CD14-positive monocyte (primary cell): ENCODE measurements around the gene ZNF491. TPM values are rescaled to one million over a fixed set of nuclear protein-coding genes. Genes with fewer than 3 reads are reported as not detected.

Experiments
- DNase-seq, 3 donors: peaks; one replicate each; pipeline ENCODE4 v3.0.0-alpha.2; 2011 to 2022
- H2AFZ ChIP-seq: 2 replicates; pipeline ENCODE4 v1.6.0; 2012; ENCODE audit warnings: mild to moderate bottlenecking, low read depth, low read length, inconsistent platforms; ENCODE audit not compliant: insufficient read depth, poor library complexity, severe bottlenecking
- H3K27ac ChIP-seq, 2 donors: 1 replicate in 1 of 2; 2 replicates in 1 of 2; pipeline ENCODE4 v1.5.1; 2012 to 2013; ENCODE audit warnings: low read length in 2 of 2, control low read depth in 1 of 2, inconsistent platforms in 1 of 2, low read depth in 1 of 2, mild to moderate bottlenecking in 1 of 2
- H3K27me3 ChIP-seq, 2 donors: one replicate each; pipeline versions ENCODE4 v1.6.0 to v1.6.1; 2011 to 2013; ENCODE audit warnings: low read length in 2 of 2; ENCODE audit not compliant: control insufficient read depth in 2 of 2, insufficient read depth in 2 of 2
- H3K36me3 ChIP-seq, 2 donors: replicated peaks in 1 of 2; 1 replicate in 1 of 2; 2 replicates in 1 of 2; pipeline versions ENCODE4 v1.5.1 to v1.6.1; 2012 to 2013; ENCODE audit warnings: low read length in 2 of 2, control low read depth in 1 of 2, inconsistent platforms in 1 of 2, mild to moderate bottlenecking in 1 of 2; ENCODE audit not compliant: insufficient read depth in 2 of 2, control insufficient read depth in 1 of 2
- H3K4me1 ChIP-seq, 2 donors: 1 replicate in 1 of 2; 2 replicates in 1 of 2; pipeline versions ENCODE4 v1.5.1 to v1.6.1; 2012 to 2013; ENCODE audit warnings: low read length in 2 of 2, control low read depth in 1 of 2, inconsistent platforms in 1 of 2, mild to moderate bottlenecking in 1 of 2, moderate library complexity in 1 of 2; ENCODE audit not compliant: insufficient read depth in 2 of 2, control insufficient read depth in 1 of 2
- H3K4me2 ChIP-seq: replicated peaks from 2 replicates; pipeline ENCODE3; 2012; ENCODE audit warnings: low read length, moderate library complexity, mild to moderate bottlenecking; ENCODE audit not compliant: poor library complexity, severe bottlenecking; ENCODE audit errors: extremely low read depth
- H3K4me3 ChIP-seq, 3 experiments: fragments of 200-600 bp in 1 of 3; sonication (generic) in 1 of 3; replicated peaks in 1 of 3; 1 replicate in 2 of 3; 2 replicates in 1 of 3; pipeline ENCODE4 v1.5.1; 2011 to 2013; ENCODE audit warnings: low read length in 3 of 3, mild to moderate bottlenecking in 3 of 3, control low read depth in 2 of 3, low read depth in 2 of 3, inconsistent platforms in 1 of 3, moderate library complexity in 1 of 3
- H3K79me2 ChIP-seq: 2 replicates; pipeline ENCODE4 v1.6.0; 2012; ENCODE audit warnings: mild to moderate bottlenecking, control low read depth, inconsistent platforms, low read length, moderate library complexity; ENCODE audit not compliant: insufficient read depth
- H3K9ac ChIP-seq: 2 replicates; pipeline ENCODE4 v1.6.0; 2017; ENCODE audit warnings: low read length, mild to moderate bottlenecking; ENCODE audit not compliant: insufficient read depth, poor library complexity, severe bottlenecking
- H3K9me3 ChIP-seq, 2 donors: replicated peaks in 1 of 2; 1 replicate in 1 of 2; 2 replicates in 1 of 2; pipeline versions ENCODE4 v1.5.1 to v1.6.1; 2012 to 2013; ENCODE audit warnings: low read length in 2 of 2, control low read depth in 1 of 2; ENCODE audit not compliant: control insufficient read depth in 1 of 2, insufficient read depth in 1 of 2
- H4K20me1 ChIP-seq: 2 replicates; pipeline ENCODE4 v1.6.0; 2012; ENCODE audit warnings: mild to moderate bottlenecking, low read length, control low read depth, moderate library complexity; ENCODE audit not compliant: insufficient read depth
- H3K27ac Mint-ChIP-seq, 7 donors: one replicate each; pipeline ENCODE4 v1.8.0; 2020; ENCODE audit warnings: mild to moderate bottlenecking in 7 of 7, mixed read lengths in 7 of 7, moderate library complexity in 6 of 7, inconsistent platforms in 2 of 7
- H3K27me3 Mint-ChIP-seq, 3 donors: one replicate each; pipeline ENCODE4 v1.8.0; 2021 to 2022; ENCODE audit warnings: low read depth in 3 of 3, mild to moderate bottlenecking in 3 of 3, mixed read lengths in 3 of 3, moderate library complexity in 3 of 3, inconsistent platforms in 1 of 3
- H3K36me3 Mint-ChIP-seq, 2 donors: one replicate each; pipeline ENCODE4 v1.8.0; 2020; ENCODE audit warnings: mixed read lengths in 2 of 2, inconsistent platforms in 1 of 2, mild to moderate bottlenecking in 1 of 2
- H3K4me1 Mint-ChIP-seq: one replicate; pipeline ENCODE4 v1.8.0; 2020; ENCODE audit warnings: mild to moderate bottlenecking, mixed read lengths
- H3K4me3 Mint-ChIP-seq, 2 donors: one replicate each; pipeline ENCODE4 v1.8.0; 2020; ENCODE audit warnings: mild to moderate bottlenecking in 2 of 2, mixed read lengths in 2 of 2, moderate library complexity in 1 of 2
- H3K9me3 Mint-ChIP-seq, 7 donors: one replicate each; pipeline ENCODE4 v1.8.0; 2020 to 2022; ENCODE audit warnings: mixed read lengths in 7 of 7, mild to moderate bottlenecking in 6 of 7, moderate library complexity in 6 of 7, inconsistent platforms in 2 of 7
- WGBS: methylation state at CpG from one replicate; pipeline ENCODE4 v1.1.5; 2013; ENCODE audit warnings: missing lambda C conversion rate; ENCODE audit not compliant: insufficient coverage; 5-methylcytosine and 5-hydroxymethylcytosine counted together
- intact Hi-C, 2 donors: fragments of 100-400 bp; cut with micrococcal nuclease; formaldehyde crosslinking; loops; one replicate each; pipeline versions ENCODE4 v1.15.0 to v1.15.1; 2023
- polyA plus RNA-seq, 3 donors: library from polyadenylated mRNA; depleted of rRNA in 1 of 3; unstranded in 2 of 3; stranded (reverse) in 1 of 3; fragments of 300-500 nt in 2 of 3; fragments of >200 nt in 1 of 3; fragmentation: Illumina TruSeq in 2 of 3; gene quantifications; 1 replicate in 2 of 3; 2 replicates in 1 of 3; pipeline ENCODE4 v1.2.3, GENCODE V29; 2012 to 2021
- TF ChIP-seq, protein P1 (sequence below): fragments of 200-600 bp; IDR thresholded peaks from one replicate; pipeline ENCODE4 v1.8.0; 2022; ENCODE audit warnings: antibody characterized with exemption, mild to moderate bottlenecking

Gene ZNF491
- polyA plus RNA-seq, 3 donors, result 0.27 to 0.92 TPM; not detected in 1

DNA sequence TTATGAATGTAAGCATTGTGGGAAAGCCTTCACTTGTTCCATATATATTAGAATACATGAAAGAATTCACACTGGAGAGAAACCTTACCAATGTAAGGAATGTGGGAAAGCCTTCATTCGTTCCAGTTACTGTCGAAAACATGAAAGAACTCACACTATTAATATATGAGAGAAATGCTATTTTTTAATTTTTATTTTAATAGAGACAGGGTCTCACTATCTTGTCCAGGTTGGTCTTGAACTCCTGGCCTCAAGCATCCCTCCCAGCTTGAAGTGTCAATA is 8.7 kb downstream of the ZNF491 start:
- H2AFZ ChIP-seq, result no peak overlapping the region
- Mint-ChIP-seq H3K9me3 (peaks cover 37 to 77% (median 66%) of the 10 kb centered on the region in 7 donors), H3K36me3 (peaks cover 13 to 23% of the 10 kb centered on the region in 2 donors), H3K27ac (no peak overlapping the region), H3K27me3 (peaks cover 0 to under 1% (median 0%) of the 10 kb centered on the region in 3 donors), H3K4me1 (no peaks in the 10 kb centered on the region), H3K4me3 (no peak overlapping the region)
- peak overlapping the region in 1 of 3 experiments; percentile 20 for H3K4me3 ChIP-seq
- no peak overlapping the region for H3K9ac ChIP-seq
- H3K27me3 ChIP-seq, result no peaks in the 10 kb centered on the region
- no CpG with 5 or more reads among the region's 2 CpGs for WGBS
- no peak overlapping the region for H3K27ac ChIP-seq
- intact Hi-C loops, result no loop called here
- peaks cover 52 to 69% of the 10 kb centered on the region in 2 donors for H3K9me3 ChIP-seq
- no peak for DNase-seq
- H3K4me2 ChIP-seq, result no peak overlapping the region
- TF ChIP-seq, protein P1, sequence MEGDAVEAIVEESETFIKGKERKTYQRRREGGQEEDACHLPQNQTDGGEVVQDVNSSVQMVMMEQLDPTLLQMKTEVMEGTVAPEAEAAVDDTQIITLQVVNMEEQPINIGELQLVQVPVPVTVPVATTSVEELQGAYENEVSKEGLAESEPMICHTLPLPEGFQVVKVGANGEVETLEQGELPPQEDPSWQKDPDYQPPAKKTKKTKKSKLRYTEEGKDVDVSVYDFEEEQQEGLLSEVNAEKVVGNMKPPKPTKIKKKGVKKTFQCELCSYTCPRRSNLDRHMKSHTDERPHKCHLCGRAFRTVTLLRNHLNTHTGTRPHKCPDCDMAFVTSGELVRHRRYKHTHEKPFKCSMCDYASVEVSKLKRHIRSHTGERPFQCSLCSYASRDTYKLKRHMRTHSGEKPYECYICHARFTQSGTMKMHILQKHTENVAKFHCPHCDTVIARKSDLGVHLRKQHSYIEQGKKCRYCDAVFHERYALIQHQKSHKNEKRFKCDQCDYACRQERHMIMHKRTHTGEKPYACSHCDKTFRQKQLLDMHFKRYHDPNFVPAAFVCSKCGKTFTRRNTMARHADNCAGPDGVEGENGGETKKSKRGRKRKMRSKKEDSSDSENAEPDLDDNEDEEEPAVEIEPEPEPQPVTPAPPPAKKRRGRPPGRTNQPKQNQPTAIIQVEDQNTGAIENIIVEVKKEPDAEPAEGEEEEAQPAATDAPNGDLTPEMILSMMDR, result no peak
- H3K36me3 ChIP-seq, result peaks cover 0 to 24% of the 10 kb centered on the region in 2 donors
- no peaks in the 10 kb centered on the region for H4K20me1 ChIP-seq
- no peaks in the 10 kb centered on the region for H3K4me1 ChIP-seq
- no peaks in the 10 kb centered on the region for H3K79me2 ChIP-seq

DNA sequence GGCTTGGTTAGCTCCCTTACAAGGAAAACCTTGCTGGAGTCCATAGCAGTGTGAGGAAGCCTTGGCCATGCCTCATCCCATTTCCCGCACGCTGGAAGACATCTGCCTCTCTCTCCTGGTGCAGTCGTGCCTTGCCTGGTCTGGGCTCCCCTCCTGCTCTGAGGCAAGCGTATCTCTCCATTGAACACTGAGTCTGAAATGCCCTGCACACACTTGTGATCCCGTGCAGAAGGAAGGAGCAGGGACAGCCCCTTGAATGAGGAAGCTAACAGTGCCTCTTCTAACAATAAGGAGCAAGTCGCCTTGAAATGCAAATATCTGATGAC is 15.3 kb downstream of the ZNF491 start:
- H3K9me3 Mint-ChIP-seq, result peaks cover 16 to 53% (median 42%) of the 10 kb centered on the region in 7 donors
- H3K27ac Mint-ChIP-seq, result peak overlapping the region; percentile 81 to 96 (median 89)
- Histone ChIP-seq H3K9ac (peak overlapping the region; percentile 79), H3K36me3 (no peaks in the 10 kb centered on the region), H2AFZ (peak overlapping the region; percentile 90), H3K4me2 (peak overlapping the region; percentile 82), H3K4me1 (peaks cover 9 to 15% of the 10 kb centered on the region in 2 donors), H3K4me3 (peak overlapping the region; percentile 71 to 92 (median 84)), H3K27ac (peak overlapping the region; percentile 72 to 80), H3K79me2 (peaks cover 4% of the 10 kb centered on the region), H3K27me3 (no peaks in the 10 kb centered on the region), H4K20me1 (no peaks in the 10 kb centered on the region), H3K9me3 (peaks cover 24 to 37% of the 10 kb centered on the region in 2 donors)
- peak overlapping the region; percentile 93 to 95 for H3K4me3 Mint-ChIP-seq
- intact Hi-C loops, result loop anchor here (1.0 to 10.0 kb wide), 4 partner anchors 14 to 329 kb away; partner anchors contain the start of gene ZNF20 (in 1 of the 2)
- 0% methylated on average over 6 of the region's 6 CpGs for WGBS
- no peak for DNase-seq
- peaks cover 0 to 2% (median 0%) of the 10 kb centered on the region in 3 donors for H3K27me3 Mint-ChIP-seq
- TF ChIP-seq, protein P1, result no peak
- peaks cover 11 to 28% of the 10 kb centered on the region in 2 donors for H3K36me3 Mint-ChIP-seq
- H3K4me1 Mint-ChIP-seq, result peaks cover 20% of the 10 kb centered on the region
